ENCODE data around the gene PRODH2. TPM values are rescaled to one million over a fixed set of nuclear protein-coding genes. Genes with fewer than 3 reads are reported as not detected.
A peak's percentile ranks its signal among the peaks of the same experiment; 100 is the strongest.

Gene PRODH2
- total and polyA plus RNA-seq, 4 donors, result not detected

DNA sequence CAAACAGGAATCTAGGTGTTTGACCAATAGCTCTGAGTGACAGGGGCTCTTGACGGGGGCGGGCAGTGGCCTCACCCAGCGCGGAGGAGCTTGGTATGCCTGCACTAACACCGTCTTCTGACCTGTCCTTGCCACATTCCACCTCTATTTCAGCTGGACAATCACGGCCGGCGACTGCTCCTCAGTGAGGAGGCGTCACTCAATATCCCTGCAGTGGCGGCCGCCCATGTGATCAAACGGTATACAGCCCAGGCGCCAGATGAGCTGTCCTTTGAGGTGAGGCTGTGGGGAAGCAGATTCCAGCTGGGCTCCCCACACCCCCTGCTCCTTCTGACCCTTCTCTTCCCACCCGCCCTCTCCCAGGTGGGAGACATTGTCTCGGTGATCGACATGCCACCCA is 32.6 kb downstream of the PRODH2 start:
- DNase-seq, result no peak
- Histone ChIP-seq H3K27ac (ENCODE audit: low read depth in 1 of 2, low read length in 2 of 2) (no peak overlapping the region), H3K4me3 (ENCODE audit: low read length in 2 of 2) (no peak overlapping the region), H3K4me1 (ENCODE audit: control insufficient read depth in 1 of 2, insufficient read depth in 2 of 2, low read length in 2 of 2) (no peaks in the 10 kb centered on the region), H3K36me3 (ENCODE audit: control insufficient read depth in 1 of 2, insufficient read depth in 2 of 2, low read length in 1 of 2) (peaks cover 0 to 1% of the 10 kb centered on the region in 2 donors), H3K9me3 (ENCODE audit: control insufficient read depth, low read length) (no peaks in the 10 kb centered on the region), H3K27me3 (ENCODE audit: control insufficient read depth in 1 of 2, insufficient read depth in 2 of 2, low read length in 1 of 2) (no peaks in the 10 kb centered on the region)
- ATAC-seq (ENCODE audit: low FRiP score), result no peak
- WGBS, 2 donors, result 94% methylated on average over 12 to 16 of the region's 16 CpGs
- intact Hi-C loops (cut with DNase I), result no loop called here

DNA sequence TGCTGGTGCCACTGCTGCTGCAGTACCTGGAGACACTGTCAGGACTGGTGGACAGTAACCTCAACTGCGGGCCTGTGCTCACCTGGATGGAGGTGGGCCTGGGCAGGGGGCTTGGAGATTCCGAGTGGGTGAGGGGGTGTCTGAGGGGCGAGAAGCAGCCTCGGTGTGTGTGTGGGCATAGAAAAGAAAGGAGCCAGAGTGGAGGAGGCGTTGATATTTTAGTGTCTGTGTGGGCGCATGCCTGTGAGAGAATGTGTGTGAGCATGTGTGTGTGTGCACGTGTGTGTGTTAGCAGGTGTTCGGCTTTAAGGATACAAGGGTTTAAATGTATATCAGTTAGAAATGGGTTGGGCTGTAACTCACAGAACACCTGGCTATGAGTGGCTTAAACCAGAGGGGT is 33.6 kb downstream of the PRODH2 start:
- peaks cover 0 to 1% of the 10 kb centered on the region in 2 donors for H3K36me3 ChIP-seq (ENCODE audit: control insufficient read depth in 1 of 2, insufficient read depth in 2 of 2, low read length in 1 of 2)
- no peak overlapping the region for H3K27ac ChIP-seq (ENCODE audit: low read depth in 1 of 2, low read length in 2 of 2)
- DNase-seq (no peak), ATAC-seq (ENCODE audit: low FRiP score) (no peak)
- WGBS, 2 donors, result 90 to 92% methylated on average over 8 of the region's 8 CpGs
- H3K9me3 ChIP-seq (ENCODE audit: control insufficient read depth, low read length), result no peaks in the 10 kb centered on the region
- H3K27me3 ChIP-seq (ENCODE audit: control insufficient read depth in 1 of 2, insufficient read depth in 2 of 2, low read length in 1 of 2), result no peaks in the 10 kb centered on the region
- no peaks in the 10 kb centered on the region for H3K4me1 ChIP-seq (ENCODE audit: control insufficient read depth in 1 of 2, insufficient read depth in 2 of 2, low read length in 2 of 2)
- intact Hi-C loops (cut with DNase I), result loop anchor here in 1 of 2 donors (5.0 kb wide), 1 partner anchor 98 kb away; no protein-coding TSS in a partner anchor
- no peak overlapping the region for H3K4me3 ChIP-seq (ENCODE audit: low read length in 2 of 2)

DNA sequence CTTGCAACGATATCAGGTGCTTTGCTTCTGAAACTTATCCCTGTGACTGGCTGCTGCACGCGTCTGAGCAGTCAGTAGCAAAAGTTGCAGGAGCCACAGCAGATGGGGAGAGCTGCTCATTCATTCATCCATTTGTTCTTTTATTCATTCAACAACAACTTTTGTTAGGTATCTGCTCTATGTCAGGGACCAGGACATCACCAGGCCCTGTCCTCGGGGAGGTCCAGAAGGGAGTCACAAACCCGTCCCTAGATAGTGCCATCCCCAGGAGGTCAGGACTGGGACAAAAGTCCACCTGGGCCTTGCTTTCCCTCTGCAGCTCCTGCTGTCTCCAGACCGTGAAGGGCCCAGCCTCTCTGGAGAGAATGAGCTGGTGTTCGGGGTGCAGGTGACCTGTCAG is 34.7 kb downstream of the PRODH2 start:
- ATAC-seq (ENCODE audit: low FRiP score) (no peak), DNase-seq (no peak)
- intact Hi-C loops (cut with DNase I), result loop anchor here in 1 of 2 donors (5.0 kb wide), 1 partner anchor 99 kb away; no protein-coding TSS in a partner anchor
- Histone ChIP-seq H3K4me1 (ENCODE audit: control insufficient read depth in 1 of 2, insufficient read depth in 2 of 2, low read length in 2 of 2) (no peaks in the 10 kb centered on the region), H3K9me3 (ENCODE audit: control insufficient read depth, low read length) (no peaks in the 10 kb centered on the region), H3K27me3 (ENCODE audit: control insufficient read depth in 1 of 2, insufficient read depth in 2 of 2, low read length in 1 of 2) (no peaks in the 10 kb centered on the region), H3K27ac (ENCODE audit: low read depth in 1 of 2, low read length in 2 of 2) (no peak overlapping the region), H3K4me3 (ENCODE audit: low read length in 2 of 2) (no peak overlapping the region), H3K36me3 (ENCODE audit: control insufficient read depth in 1 of 2, insufficient read depth in 2 of 2, low read length in 1 of 2) (peaks cover 0 to 1% of the 10 kb centered on the region in 2 donors)
- WGBS, 2 donors, result 85 to 91% methylated on average over 7 of the region's 7 CpGs

DNA sequence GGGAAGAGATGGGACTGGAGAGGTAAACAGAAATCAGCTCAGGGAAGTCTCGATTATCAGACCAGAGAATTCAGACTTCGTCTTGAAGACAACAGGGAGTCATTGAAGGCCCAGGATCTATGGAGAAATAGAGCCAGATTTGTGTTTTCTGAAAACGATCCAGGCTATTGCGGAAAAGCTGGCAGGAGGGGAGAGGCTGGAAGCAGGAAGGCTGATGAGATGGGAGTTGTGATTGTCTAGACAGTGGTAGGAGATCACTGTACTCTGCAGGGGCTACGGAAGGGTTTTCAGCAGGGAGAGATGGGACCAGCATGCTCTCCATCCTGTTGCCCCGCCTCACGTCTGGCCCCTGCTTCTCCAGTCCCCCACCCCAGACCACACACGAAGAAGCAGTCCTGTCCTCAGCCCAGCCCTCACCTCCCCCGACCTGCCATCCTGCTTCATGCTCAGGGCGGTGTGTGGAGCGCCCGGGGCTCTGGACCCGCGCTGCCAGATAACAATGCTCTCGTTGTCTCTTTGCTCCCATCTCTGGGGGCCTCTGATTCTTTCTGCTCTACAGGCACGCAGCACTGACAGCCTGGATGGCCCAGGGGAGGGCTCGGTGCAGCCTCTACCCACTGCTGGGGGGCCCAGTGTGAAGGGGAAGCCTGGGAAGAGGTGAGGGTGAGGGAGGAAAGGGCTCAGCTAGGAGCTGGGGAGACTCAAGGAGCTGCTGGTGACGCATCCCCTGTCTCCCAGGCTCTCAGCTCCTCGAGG is 35.4 kb downstream of the PRODH2 start:
- H3K4me1 ChIP-seq (ENCODE audit: control insufficient read depth in 1 of 2, insufficient read depth in 2 of 2, low read length in 2 of 2), result no peaks in the 10 kb centered on the region
- intact Hi-C loops (cut with DNase I), result loop anchor here in 1 of 2 donors (5.0 kb wide), 1 partner anchor 100 kb away; no protein-coding TSS in a partner anchor
- H3K4me3 ChIP-seq (ENCODE audit: low read length in 2 of 2), result no peak overlapping the region
- no peak overlapping the region for H3K27ac ChIP-seq (ENCODE audit: low read depth in 1 of 2, low read length in 2 of 2)
- H3K27me3 ChIP-seq (ENCODE audit: control insufficient read depth in 1 of 2, insufficient read depth in 2 of 2, low read length in 1 of 2), result no peaks in the 10 kb centered on the region
- H3K36me3 ChIP-seq (ENCODE audit: control insufficient read depth in 1 of 2, insufficient read depth in 2 of 2, low read length in 1 of 2), result peaks cover 0 to 1% of the 10 kb centered on the region in 2 donors
- peak in 1 of 2 donors; percentile 69 for DNase-seq
- 64 to 73% methylated on average over 19 of the region's 19 CpGs for WGBS, 2 donors
- no peaks in the 10 kb centered on the region for H3K9me3 ChIP-seq (ENCODE audit: control insufficient read depth, low read length)
- ATAC-seq (ENCODE audit: low FRiP score), result no peak

DNA sequence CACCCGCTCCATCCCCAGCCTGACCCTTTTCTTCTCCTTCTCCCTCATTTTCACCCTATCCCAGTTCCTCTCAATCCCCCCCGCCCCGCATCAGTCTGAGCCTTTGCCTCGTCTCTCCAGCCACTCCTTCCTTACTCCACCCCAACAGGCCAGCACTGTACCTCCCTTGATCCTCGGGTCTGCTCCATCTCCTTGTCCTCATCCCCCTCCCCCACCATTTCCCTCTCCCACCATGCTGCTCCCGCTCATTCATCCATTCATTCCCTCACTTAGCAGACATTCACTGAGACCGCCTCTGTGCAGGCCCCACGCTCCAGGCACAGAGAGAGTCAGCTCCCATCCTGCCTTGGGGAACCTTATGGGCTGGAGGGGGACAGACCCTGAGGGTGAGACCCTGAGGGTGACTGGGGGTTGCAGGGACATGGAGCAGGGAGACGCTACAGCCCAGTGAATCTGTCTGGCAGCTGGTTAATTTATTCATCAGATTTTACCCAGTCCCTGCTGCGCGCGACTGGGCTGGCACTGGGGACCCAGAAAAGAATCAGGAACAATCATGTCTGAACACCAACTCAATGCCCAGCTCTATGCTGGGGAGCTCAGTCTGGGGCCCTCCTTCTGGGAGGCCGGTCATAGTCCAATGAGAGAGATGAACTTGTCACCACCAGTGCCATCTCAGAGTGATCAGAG is 36.4 kb downstream of the PRODH2 start:
- Histone ChIP-seq H3K4me1 (ENCODE audit: control insufficient read depth in 1 of 2, insufficient read depth in 2 of 2, low read length in 2 of 2) (no peaks in the 10 kb centered on the region), H3K9me3 (ENCODE audit: control insufficient read depth, low read length) (no peaks in the 10 kb centered on the region), H3K27me3 (ENCODE audit: control insufficient read depth in 1 of 2, insufficient read depth in 2 of 2, low read length in 1 of 2) (no peaks in the 10 kb centered on the region), H3K36me3 (ENCODE audit: control insufficient read depth in 1 of 2, insufficient read depth in 2 of 2, low read length in 1 of 2) (peaks cover 0 to 1% of the 10 kb centered on the region in 2 donors), H3K27ac (ENCODE audit: low read depth in 1 of 2, low read length in 2 of 2) (no peak overlapping the region), H3K4me3 (ENCODE audit: low read length in 2 of 2) (peak overlapping the region; percentile 73 to 91)
- intact Hi-C loops (cut with DNase I), result loop anchor here in 1 of 2 donors (5.0 kb wide), 1 partner anchor 101 kb away; no protein-coding TSS in a partner anchor
- ATAC-seq (ENCODE audit: low FRiP score), result no peak
- DNase-seq, result no peak
- 45 to 49% methylated on average over 13 of the region's 13 CpGs for WGBS, 2 donors

DNA sequence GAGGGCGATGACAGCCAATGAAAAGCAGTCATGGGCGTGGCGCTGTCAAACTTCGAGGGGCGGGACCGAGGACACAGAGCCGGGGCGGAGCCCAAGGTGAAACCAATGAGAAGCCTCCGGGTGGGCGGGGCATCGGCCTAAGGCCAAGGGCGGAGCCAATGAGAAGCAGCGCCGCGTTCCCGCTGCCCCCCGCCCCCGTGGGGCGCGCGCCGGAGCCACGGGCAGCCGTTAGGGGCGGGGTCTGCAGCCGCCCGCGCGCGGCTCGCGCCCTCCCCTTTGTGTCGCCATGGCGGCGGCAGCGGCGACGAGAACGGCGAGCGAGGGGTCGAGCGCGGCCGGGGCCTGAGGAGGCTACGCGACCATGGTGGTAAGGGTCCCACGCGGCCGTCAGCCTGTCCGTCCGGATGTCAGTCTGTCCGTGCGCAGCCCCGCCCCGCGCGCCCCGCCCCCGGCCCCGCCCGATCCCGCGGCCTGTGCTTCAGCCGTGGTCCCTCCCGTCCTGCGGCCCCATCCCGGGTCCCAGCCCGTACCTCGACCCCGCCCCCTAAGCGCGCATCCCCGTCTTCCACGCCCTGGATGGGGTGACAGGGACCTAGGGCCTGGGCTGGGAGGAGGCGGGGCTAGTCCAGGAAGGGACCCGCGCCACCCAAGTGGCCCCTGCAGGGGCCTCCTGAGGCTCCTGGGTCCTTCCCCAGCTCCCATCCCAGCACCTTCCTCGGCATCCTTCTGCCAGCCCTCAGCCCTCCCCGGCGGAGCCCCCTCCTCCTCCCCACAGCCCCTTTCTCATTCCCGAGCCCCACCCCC is 37.1 kb downstream of the PRODH2 start, which contains the start of gene ARHGAP33:
Gene ARHGAP33, plus strand, starts transcription at position 267 of the 804 bp plus-strand sequence. Its CDS starts 95 bp downstream, at position 362.
- DNase-seq (peak; percentile 99 to 100), ATAC-seq (ENCODE audit: low FRiP score) (peak; percentile 99)
- 0 to 1% methylated on average over 28 to 82 of the region's 82 CpGs for WGBS, 2 donors
- Histone ChIP-seq H3K27ac (ENCODE audit: low read depth in 1 of 2, low read length in 2 of 2) (no peak within 1 kb of the TSS), H3K36me3 (ENCODE audit: control insufficient read depth in 1 of 2, insufficient read depth in 2 of 2, low read length in 1 of 2) (no peaks in the 10 kb centered on the region), H3K27me3 (ENCODE audit: control insufficient read depth in 1 of 2, insufficient read depth in 2 of 2, low read length in 1 of 2) (no peaks in the 10 kb centered on the region), H3K4me3 (ENCODE audit: low read length in 2 of 2) (peak within 1 kb of the TSS; percentile 73 to 91), H3K4me1 (ENCODE audit: control insufficient read depth in 1 of 2, insufficient read depth in 2 of 2, low read length in 2 of 2) (no peaks in the 10 kb centered on the region), H3K9me3 (ENCODE audit: control insufficient read depth, low read length) (no peaks in the 10 kb centered on the region)
- intact Hi-C loops (cut with DNase I), result loop anchor here in 1 of 2 donors (5.0 kb wide), 1 partner anchor 102 kb away; no protein-coding TSS in a partner anchor

DNA sequence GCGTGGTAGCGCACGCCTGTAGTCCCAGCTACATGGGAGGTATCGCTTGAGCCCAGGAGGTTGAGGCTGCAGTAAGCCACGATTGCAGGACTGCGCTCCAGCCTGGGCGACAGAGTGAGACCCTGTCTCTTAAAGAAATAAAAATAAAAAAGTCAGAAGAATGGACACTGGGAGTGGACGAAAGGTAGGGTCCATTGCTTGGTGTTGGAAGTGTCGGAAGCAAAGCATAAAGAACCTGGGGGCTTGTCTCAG is 37.7 kb downstream of the PRODH2 start:
- no peaks in the 10 kb centered on the region for H3K9me3 ChIP-seq (ENCODE audit: control insufficient read depth, low read length)
- no peak for ATAC-seq (ENCODE audit: low FRiP score)
- DNase-seq, result no peak
- H3K27me3 ChIP-seq (ENCODE audit: control insufficient read depth in 1 of 2, insufficient read depth in 2 of 2, low read length in 1 of 2), result no peaks in the 10 kb centered on the region
- no peaks in the 10 kb centered on the region for H3K36me3 ChIP-seq (ENCODE audit: control insufficient read depth in 1 of 2, insufficient read depth in 2 of 2, low read length in 1 of 2)
- intact Hi-C loops (cut with DNase I), result loop anchor here in 1 of 2 donors (5.0 kb wide), 1 partner anchor 102 kb away; no protein-coding TSS in a partner anchor
- H3K4me1 ChIP-seq (ENCODE audit: control insufficient read depth in 1 of 2, insufficient read depth in 2 of 2, low read length in 2 of 2), result no peaks in the 10 kb centered on the region
- no peak overlapping the region for H3K4me3 ChIP-seq (ENCODE audit: low read length in 2 of 2)
- 8 to 14% methylated on average over 9 of the region's 9 CpGs for WGBS, 2 donors
- no peak overlapping the region for H3K27ac ChIP-seq (ENCODE audit: low read depth in 1 of 2, low read length in 2 of 2)

DNA sequence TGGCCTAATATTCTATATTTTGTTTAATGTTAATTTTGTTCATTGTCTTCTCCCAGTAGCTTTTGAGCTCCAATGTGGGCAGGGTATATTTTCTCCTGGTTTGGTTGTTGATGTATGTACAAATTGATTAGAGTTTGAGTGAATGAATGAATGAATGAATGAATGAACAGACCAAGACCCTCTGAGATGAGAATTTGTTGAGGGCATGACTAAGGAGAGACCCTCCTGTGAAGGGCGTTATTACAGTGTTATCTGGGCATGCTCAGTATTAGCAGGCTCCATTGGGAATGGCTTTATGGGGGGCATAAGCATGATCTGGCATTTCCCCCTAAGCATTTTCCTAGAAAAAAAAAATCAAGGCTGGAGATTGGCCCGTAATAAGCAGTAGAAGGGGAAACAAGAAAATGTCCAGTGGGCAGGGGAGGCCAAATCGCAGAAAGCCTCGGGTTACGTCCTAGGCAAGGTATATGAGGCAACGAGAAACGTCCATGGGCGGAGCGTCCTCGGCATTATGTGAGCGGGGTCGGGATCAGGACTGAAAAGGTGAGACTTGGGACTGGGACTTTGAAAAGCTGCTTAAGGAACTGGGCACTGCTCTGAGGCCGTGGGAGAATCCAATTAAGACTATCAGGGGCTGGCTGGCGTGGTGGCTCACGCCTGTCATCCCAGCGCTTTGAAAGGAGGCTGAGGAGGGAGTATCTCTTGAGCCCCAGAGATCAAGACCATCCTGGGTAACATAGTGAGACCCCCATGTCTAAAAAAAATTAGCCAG is 38.2 kb downstream of the PRODH2 start:
- no peaks in the 10 kb centered on the region for H3K36me3 ChIP-seq (ENCODE audit: control insufficient read depth in 1 of 2, insufficient read depth in 2 of 2, low read length in 1 of 2)
- H3K27ac ChIP-seq (ENCODE audit: low read depth in 1 of 2, low read length in 2 of 2), result no peak overlapping the region
- H3K9me3 ChIP-seq (ENCODE audit: control insufficient read depth, low read length), result no peaks in the 10 kb centered on the region
- H3K27me3 ChIP-seq (ENCODE audit: control insufficient read depth in 1 of 2, insufficient read depth in 2 of 2, low read length in 1 of 2), result no peaks in the 10 kb centered on the region
- H3K4me3 ChIP-seq (ENCODE audit: low read length in 2 of 2), result no peak overlapping the region
- no peaks in the 10 kb centered on the region for H3K4me1 ChIP-seq (ENCODE audit: control insufficient read depth in 1 of 2, insufficient read depth in 2 of 2, low read length in 2 of 2)
- WGBS, 2 donors, result 34 to 40% methylated on average over 16 of the region's 16 CpGs
- intact Hi-C loops (cut with DNase I), result loop anchor here in 1 of 2 donors (5.0 kb wide), 1 partner anchor 103 kb away; no protein-coding TSS in a partner anchor
- DNase-seq (peak in 1 of 2 donors; percentile 66), ATAC-seq (ENCODE audit: low FRiP score) (no peak)

All from aorta (tissue), 5 donors.